Measurements from ENCODE around the gene MYO16. TPM values are rescaled to one million over a fixed set of nuclear protein-coding genes. Genes with fewer than 3 reads are reported as not detected.
"Not testable (repeated sequence)": the region's sequence is repeated elsewhere in the genome, so short reads cannot be mapped to it uniquely, and the experiment has no call there.

Gene MYO16
- total RNA-seq, 2 donors from 2014 or later, result 0.06 TPM; not detected in 1

- ATAC-seq (no peak), DNase-seq (no peak)
- intact Hi-C loops (cut with DNase I, micrococcal nuclease), result no loop called here
Measured at GRCh38 chr13:108984251-108984920, 355.0 kb downstream of the MYO16 start.

- DNase-seq, result no peak
- no peak for ATAC-seq
- intact Hi-C loops (cut with DNase I, micrococcal nuclease), result no loop called here
Measured at GRCh38 chr13:108985166-108985565, 355.8 kb downstream of the MYO16 start.

GRCh38 chr13:108987517-108987916, 358.1 kb downstream of the MYO16 start:
- no peak for DNase-seq
- intact Hi-C loops (cut with DNase I, micrococcal nuclease), result no loop called here
- ATAC-seq, result no peak

GRCh38 chr13:108987944-108988343, 358.5 kb downstream of the MYO16 start:
- ATAC-seq, result no peak
- no peak for DNase-seq
- intact Hi-C loops (cut with DNase I, micrococcal nuclease), result no loop called here

- intact Hi-C loops (cut with DNase I, micrococcal nuclease); ATAC-seq; DNase-seq: not testable (repeated sequence)
Measured at GRCh38 chr13:108991416-108991815, 362.0 kb downstream of the MYO16 start.

- ATAC-seq (no peak), DNase-seq (no peak)
- intact Hi-C loops (cut with DNase I, micrococcal nuclease), result no loop called here
Measured at GRCh38 chr13:108993346-108993745, 363.9 kb downstream of the MYO16 start.

GRCh38 chr13:108996430-108996829, 367.0 kb downstream of the MYO16 start:
- intact Hi-C loops (cut with DNase I, micrococcal nuclease), result no loop called here
- no peak for ATAC-seq

GRCh38 chr13:109000207-109000606, 370.8 kb downstream of the MYO16 start:
- DNase-seq, result no peak
- ATAC-seq, result no peak
- intact Hi-C loops (cut with DNase I, micrococcal nuclease), result no loop called here

More at GRCh38 chr13:108996430-108996829, 367.0 kb downstream of the MYO16 start:
- DNase-seq, result no peak

- ATAC-seq, result no peak
- intact Hi-C loops (cut with DNase I, micrococcal nuclease), result no loop called here
Measured at GRCh38 chr13:109002934-109003333, 373.5 kb downstream of the MYO16 start.

GRCh38 chr13:109007946-109008345, 378.5 kb downstream of the MYO16 start:
- no peak for DNase-seq
- intact Hi-C loops (cut with DNase I, micrococcal nuclease), result no loop called here
- ATAC-seq, result no peak

More at GRCh38 chr13:109002934-109003333, 373.5 kb downstream of the MYO16 start:
- DNase-seq, result no peak

GRCh38 chr13:109009756-109010155, 380.3 kb downstream of the MYO16 start:
- ATAC-seq (no peak), DNase-seq (no peak)
- intact Hi-C loops (cut with DNase I, micrococcal nuclease), result no loop called here

GRCh38 chr13:109010912-109011311, 381.5 kb downstream of the MYO16 start:
- intact Hi-C loops (cut with DNase I, micrococcal nuclease), result no loop called here

GRCh38 chr13:109012115-109012514, 382.7 kb downstream of the MYO16 start:
- ATAC-seq, result no peak
- intact Hi-C loops (cut with DNase I, micrococcal nuclease), result no loop called here
- DNase-seq, result no peak

More at GRCh38 chr13:109010912-109011311, 381.5 kb downstream of the MYO16 start:
- ATAC-seq (no peak), DNase-seq (no peak)

GRCh38 chr13:109021558-109021957, 392.1 kb downstream of the MYO16 start:
- DNase-seq, result no peak
- ATAC-seq, result no peak
- intact Hi-C loops (cut with DNase I, micrococcal nuclease), result no loop called here

- ATAC-seq (no peak), DNase-seq (no peak)
- intact Hi-C loops (cut with DNase I, micrococcal nuclease), result no loop called here
Measured at GRCh38 chr13:109024611-109025010, 395.2 kb downstream of the MYO16 start.

- ATAC-seq (no peak), DNase-seq (no peak)
- intact Hi-C loops (cut with DNase I, micrococcal nuclease), result no loop called here
Measured at GRCh38 chr13:109026266-109026665, 396.9 kb downstream of the MYO16 start.

- intact Hi-C loops (cut with DNase I, micrococcal nuclease), result no loop called here
- ATAC-seq, result no peak
- DNase-seq, result no peak
Measured at GRCh38 chr13:109028624-109029023, 399.2 kb downstream of the MYO16 start.

- intact Hi-C loops (cut with DNase I, micrococcal nuclease), result no loop called here
- DNase-seq, result no peak
- no peak for ATAC-seq
Measured at GRCh38 chr13:109033090-109033489, 403.7 kb downstream of the MYO16 start.

GRCh38 chr13:109036078-109036780, 406.8 kb downstream of the MYO16 start:
- no peak for ATAC-seq

GRCh38 chr13:109043636-109044035, 414.2 kb downstream of the MYO16 start:
- DNase-seq (no peak), ATAC-seq (no peak)
- intact Hi-C loops (cut with DNase I, micrococcal nuclease), result no loop called here

More at GRCh38 chr13:109036078-109036780, 406.8 kb downstream of the MYO16 start:
- no peak for DNase-seq
- intact Hi-C loops (cut with DNase I, micrococcal nuclease), result no loop called here

All from left colon (tissue), 2 donors.